ENCODE measurements around the gene PTPRD.

GRCh38 chr9:8859416-8859815 lies 1753.4 kb downstream of the PTPRD start:
- TF ChIP-seq, protein P1, sequence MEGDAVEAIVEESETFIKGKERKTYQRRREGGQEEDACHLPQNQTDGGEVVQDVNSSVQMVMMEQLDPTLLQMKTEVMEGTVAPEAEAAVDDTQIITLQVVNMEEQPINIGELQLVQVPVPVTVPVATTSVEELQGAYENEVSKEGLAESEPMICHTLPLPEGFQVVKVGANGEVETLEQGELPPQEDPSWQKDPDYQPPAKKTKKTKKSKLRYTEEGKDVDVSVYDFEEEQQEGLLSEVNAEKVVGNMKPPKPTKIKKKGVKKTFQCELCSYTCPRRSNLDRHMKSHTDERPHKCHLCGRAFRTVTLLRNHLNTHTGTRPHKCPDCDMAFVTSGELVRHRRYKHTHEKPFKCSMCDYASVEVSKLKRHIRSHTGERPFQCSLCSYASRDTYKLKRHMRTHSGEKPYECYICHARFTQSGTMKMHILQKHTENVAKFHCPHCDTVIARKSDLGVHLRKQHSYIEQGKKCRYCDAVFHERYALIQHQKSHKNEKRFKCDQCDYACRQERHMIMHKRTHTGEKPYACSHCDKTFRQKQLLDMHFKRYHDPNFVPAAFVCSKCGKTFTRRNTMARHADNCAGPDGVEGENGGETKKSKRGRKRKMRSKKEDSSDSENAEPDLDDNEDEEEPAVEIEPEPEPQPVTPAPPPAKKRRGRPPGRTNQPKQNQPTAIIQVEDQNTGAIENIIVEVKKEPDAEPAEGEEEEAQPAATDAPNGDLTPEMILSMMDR (IDR thresholded peaks at IDR 0.05): no peak
- TF ChIP-seq POLR2A (IDR thresholded peaks at IDR 0.05): no peak

Measured in Peyer's patch (tissue), 4 donors.